GM19043 (cell line): Measurements from ENCODE around the gene LTA4H.

Experiments used
- ATAC-seq: cut with Tn5 transposase; IDR thresholded peaks from one replicate; pipeline ENCODE4 v1.9.1; 2021; ENCODE audit warnings: low read depth; ENCODE audit not compliant: unreplicated experiment

Gene LTA4H

DNA sequence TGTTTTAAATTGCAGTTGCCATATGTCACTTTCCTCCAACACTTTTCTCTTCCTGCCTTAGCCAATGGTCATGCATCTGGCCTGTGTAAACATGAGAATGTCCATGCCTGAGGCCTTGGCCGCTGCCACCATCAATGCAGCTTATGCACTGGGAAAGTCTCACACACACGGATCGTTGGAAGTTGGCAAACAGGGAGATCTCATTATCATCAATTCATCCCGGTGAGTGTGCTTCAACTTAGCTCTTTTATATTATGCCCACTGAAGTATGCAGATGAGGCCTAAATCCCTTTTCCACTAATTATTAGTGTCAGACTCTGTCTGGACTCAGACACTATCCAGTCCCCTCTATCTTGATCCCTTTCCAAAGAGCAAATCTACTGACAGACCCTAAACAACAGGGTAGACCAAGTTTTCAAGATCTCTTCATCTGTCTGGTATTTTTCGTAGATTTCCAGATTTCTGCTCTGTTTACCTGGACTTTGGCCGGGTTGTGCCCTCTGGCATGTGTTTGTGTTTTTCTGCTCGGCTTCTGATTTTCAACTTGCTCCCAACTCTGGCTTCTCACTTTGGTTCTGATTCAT lies 69.0 kb downstream of the LTA4H start:
- no peak for ATAC-seq

DNA sequence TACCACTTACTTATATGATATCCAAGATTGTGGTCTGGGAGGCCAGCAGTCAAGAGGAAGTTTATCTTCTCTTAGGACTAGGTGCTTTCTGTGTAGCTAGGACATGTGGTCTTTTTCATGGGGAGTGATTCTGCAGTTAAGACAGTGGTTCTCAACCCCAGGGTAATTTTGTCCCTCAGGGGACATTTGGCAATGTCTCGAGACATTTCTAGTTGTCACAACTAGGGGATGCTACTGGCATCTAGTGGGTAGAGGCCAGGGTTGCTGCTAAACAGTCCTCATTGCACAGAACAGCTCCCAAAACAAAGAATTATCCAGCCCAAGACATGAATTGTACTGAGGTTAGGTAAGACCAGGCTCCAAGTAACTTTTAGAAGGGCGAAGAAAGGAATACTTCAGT lies 72.3 kb downstream of the LTA4H start:
- no peak for ATAC-seq

DNA sequence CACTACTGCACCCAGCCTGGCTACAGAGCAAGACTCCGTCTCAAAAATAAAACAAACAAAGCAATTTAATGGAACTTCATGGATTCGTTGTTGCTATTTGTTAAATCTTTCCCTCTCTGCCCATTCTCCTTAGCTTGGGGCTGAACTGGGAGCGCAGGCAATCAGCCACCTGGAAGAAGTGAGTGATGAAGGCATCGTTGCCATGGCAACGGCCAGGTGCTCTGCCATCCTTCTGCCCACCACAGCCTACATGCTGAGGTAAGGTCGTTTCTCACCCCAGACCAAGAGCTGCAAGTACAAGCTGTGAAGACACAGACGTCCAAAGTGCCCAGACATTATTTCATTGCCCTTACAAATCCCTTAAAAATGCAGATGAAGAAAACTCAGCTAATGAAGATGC lies 73.2 kb downstream of the LTA4H start:
- no peak for ATAC-seq

DNA sequence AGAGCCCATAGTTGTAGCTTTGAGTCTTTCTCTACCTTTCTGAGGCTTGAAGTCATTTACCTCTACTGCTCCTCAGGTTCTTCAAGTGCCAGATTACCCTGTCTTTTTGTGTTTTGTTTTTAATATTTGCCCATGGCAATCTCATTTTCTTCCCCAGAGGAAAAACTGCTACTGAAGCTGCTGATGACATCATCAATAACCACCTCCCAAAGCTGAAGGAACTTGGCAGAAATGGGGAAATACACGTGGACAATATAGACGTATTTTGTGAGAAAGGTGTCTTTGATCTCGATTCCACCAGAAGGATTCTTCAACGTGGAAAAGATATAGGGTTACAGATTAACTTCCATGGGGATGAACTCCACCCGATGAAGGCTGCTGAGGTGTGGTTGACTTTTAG lies 75.1 kb downstream of the LTA4H start:
- no peak for ATAC-seq

DNA sequence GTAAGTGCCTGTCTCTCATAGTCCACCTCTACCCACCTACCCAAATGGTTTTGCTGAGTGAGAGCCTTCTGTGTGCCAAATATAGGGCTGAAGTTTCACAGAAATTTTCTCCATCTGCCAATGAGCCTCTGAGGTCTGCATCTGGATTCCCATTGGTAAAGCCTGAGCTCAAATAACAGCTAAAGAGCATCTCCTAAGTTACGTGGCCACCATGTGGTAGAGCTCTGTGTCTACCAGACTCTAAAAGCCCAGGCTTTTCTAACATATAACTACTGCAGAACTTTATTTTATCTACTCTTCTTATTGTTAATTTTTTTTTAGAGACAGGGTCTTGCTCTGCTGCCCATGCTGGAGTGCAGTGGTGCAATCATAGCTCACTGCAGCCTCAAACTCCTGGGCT lies 76.3 kb downstream of the LTA4H start:
- ATAC-seq, result no peak

DNA sequence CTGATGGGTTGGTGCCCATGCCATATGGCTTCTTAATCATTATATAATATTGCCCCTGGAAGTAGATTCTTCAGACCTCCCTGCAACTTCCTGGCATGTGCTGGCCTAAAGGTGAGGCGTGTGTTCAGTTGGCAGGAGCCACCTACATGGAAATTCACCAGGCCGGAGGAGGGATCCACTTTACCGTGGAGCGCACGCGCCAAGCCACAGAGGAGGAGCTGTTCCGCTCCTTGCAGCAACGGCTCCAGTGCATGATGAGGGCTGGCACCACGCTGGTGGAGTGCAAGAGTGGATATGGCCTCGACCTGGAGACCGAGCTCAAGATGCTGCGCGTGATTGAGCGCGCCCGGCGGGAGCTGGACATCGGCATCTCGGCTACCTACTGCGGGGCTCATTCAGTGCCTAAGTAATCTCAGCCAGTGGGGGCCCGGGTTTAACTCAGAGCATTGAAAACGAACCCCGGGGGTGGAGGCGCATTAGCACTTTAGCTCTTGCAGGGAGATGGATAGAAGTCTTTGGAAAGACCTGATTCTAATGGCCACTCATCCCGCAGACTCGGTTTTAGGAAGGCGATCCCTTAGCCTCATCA lies 78.7 kb downstream of the LTA4H start:
- no peak for ATAC-seq

DNA sequence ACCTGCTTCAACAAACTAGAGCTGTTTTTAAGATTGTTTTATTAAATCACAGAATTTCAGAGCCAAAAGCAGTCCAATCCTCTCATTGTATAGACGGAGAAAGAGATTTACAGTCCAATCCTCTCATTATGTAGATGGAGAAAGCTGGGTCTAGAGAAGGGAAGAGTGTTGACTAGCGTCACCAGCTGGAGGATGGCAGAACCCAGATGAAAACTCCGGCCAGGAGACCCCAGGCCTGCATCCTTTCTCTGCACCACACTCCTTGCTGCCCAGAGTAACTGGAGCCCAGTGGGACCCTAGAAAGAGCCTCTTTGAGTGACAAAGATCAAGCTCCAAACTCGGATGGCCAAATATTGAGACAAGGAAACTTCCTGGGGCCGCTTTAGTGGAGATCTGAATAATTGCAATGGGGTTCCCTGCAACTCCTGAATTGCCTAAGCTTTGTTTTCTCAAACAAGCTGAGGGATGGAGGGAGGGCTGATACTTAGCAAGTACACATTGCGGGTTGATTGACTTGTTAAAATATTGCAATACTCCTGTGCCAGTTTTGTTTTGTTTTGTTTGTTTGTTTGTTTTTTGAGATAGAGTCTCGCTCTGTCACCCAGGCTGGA lies 79.7 kb downstream of the LTA4H start:
- ATAC-seq, result no peak

DNA sequence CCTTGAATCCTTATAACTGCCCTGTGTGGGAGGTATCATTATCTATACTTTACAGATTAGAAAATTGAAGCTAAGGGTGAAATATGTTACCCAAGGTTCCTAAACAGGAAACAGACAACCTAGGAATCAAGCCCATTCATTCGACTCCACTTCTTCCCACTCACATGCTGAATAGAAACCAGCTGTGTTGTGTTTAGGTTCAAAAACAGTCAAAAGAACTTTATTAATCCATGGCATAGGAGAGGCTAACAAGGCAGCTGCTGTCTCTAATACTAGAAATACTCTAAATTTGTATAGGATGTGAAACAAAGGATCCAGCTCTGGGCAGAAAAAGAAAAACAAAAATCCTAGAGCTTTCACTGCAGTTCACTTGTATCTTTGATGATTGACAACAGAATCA lies 82.4 kb downstream of the LTA4H start:
- no peak for ATAC-seq

DNA sequence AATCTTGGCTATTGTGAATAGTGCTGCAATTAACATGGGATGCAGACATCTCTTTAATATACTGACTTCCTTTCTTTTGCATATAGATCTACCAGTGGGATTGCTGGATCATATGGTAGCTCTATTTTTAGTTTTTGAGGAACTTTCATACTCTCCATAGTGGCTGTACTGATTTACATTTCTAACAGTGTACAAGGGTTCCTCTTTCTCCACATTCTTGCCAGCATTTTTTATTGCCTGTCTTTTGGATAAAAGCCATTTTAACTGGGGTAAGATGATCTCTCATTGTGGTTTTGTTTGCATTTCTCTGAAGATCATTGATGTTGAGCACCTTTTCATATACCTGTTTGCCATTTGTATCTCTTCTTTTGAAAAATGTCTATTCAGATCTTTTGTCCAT lies 83.9 kb downstream of the LTA4H start:
- ATAC-seq, result no peak
